OCI-LY1 (cell line): ENCODE results near the gene CEACAM19.
"Not testable (repeated sequence)": the region's sequence is repeated elsewhere in the genome, so short reads cannot be mapped to it uniquely, and the experiment has no call there.

ENCODE experiments used
- H2AFZ ChIP-seq: fragments of 200-600 bp; sonication (generic), shearing (Covaris generic); 2 replicates; pipeline ENCODE4 v1.6.0; 2014; ENCODE audit warnings: antibody characterized with exemption, mild to moderate bottlenecking, low read length
- H3F3A ChIP-seq: fragments of 200-600 bp; sonication (generic), shearing (Covaris generic); 2 replicates; pipeline ENCODE4 v1.6.0; 2014; ENCODE audit warnings: mild to moderate bottlenecking, antibody characterized with exemption, low read length, moderate library complexity; ENCODE audit not compliant: insufficient read depth
- H3K27ac ChIP-seq: fragments of 200-600 bp; sonication (generic); 2 replicates; pipeline ENCODE4 v1.5.1; 2014; ENCODE audit warnings: low read length, mixed run types, mild to moderate bottlenecking, low read depth; ENCODE audit not compliant: poor library complexity, severe bottlenecking
- H3K27me3 ChIP-seq: fragments of 200-600 bp; sonication (generic); 2 replicates; pipeline ENCODE4 v1.6.0; 2014; ENCODE audit warnings: antibody characterized with exemption, mild to moderate bottlenecking, low read length, moderate library complexity; ENCODE audit not compliant: insufficient read depth
- H3K36me3 ChIP-seq: fragments of 200-600 bp; sonication (generic); 2 replicates; pipeline ENCODE4 v1.6.1; 2014; ENCODE audit warnings: mild to moderate bottlenecking, antibody characterized with exemption, low read length, moderate library complexity, mixed read lengths; ENCODE audit not compliant: insufficient read depth
- H3K4me1 ChIP-seq: fragments of 200-600 bp; sonication (generic); 2 replicates; pipeline ENCODE4 v1.5.1; 2014; ENCODE audit warnings: mild to moderate bottlenecking, low read length, moderate library complexity; ENCODE audit not compliant: insufficient read depth, severe bottlenecking
- H3K4me2 ChIP-seq: fragments of 200-600 bp; sonication (generic), shearing (Covaris generic); 2 replicates; pipeline ENCODE4 v1.6.1; 2014; ENCODE audit warnings: low read length
- H3K4me3 ChIP-seq: fragments of 200-600 bp; sonication (generic); 2 replicates; pipeline ENCODE4 v1.5.1; 2014; ENCODE audit warnings: low read length, low read depth, mild to moderate bottlenecking, mixed read lengths; ENCODE audit not compliant: poor library complexity, severe bottlenecking
- H3K79me2 ChIP-seq: fragments of 200-600 bp; shearing (Covaris generic); 2 replicates; pipeline ENCODE4 v1.6.1; 2016; ENCODE audit warnings: mixed run types, low read length, mixed read lengths; ENCODE audit not compliant: insufficient read depth
- H3K9ac ChIP-seq: fragments of 200-600 bp; sonication (generic), shearing (Covaris generic); 2 replicates; pipeline ENCODE4 v1.6.1; 2014; ENCODE audit warnings: mild to moderate bottlenecking, low read length, mixed read lengths
- H3K9me2 ChIP-seq: fragments of 200-600 bp; sonication (generic), shearing (Covaris generic); 2 replicates; pipeline ENCODE4 v1.6.1; 2014; ENCODE audit warnings: low read depth, mild to moderate bottlenecking, low read length, mixed read lengths
- H3K9me3 ChIP-seq: fragments of 200-600 bp; shearing (Covaris generic); 2 replicates; pipeline ENCODE4 v1.6.1; 2014; ENCODE audit warnings: low read length, mixed read lengths
- H4K20me1 ChIP-seq: fragments of 200-600 bp; sonication (generic), shearing (Covaris generic); 2 replicates; pipeline ENCODE4 v1.6.0; 2016; ENCODE audit warnings: mild to moderate bottlenecking, low read length; ENCODE audit not compliant: insufficient read depth
- CTCF ChIP-seq: fragments of 200-600 bp; sonication (generic), shearing (Covaris generic); IDR thresholded peaks from 2 replicates; pipeline ENCODE4 v1.5.1; 2017; ENCODE audit warnings: mild to moderate bottlenecking, antibody characterized with exemption, low read length, moderate library complexity, mixed read lengths
- EZH2 ChIP-seq: fragments of 200-600 bp; sonication (generic), shearing (Covaris generic); IDR thresholded peaks from 2 replicates; pipeline ENCODE4 v1.8.0; 2017; ENCODE audit warnings: borderline replicate concordance, mixed run types, mild to moderate bottlenecking, antibody characterized with exemption, low read length, moderate library complexity, mixed read lengths

CEACAM19 gene

GRCh38 chr19:44681992-44682790 lies 10.9 kb downstream of the CEACAM19 start:
- no peaks in the 10 kb centered on the region for H4K20me1 ChIP-seq
- H3K4me2 ChIP-seq, result no peak overlapping the region
- no peak overlapping the region for H3K27ac ChIP-seq
- H3K4me1 ChIP-seq, result no peaks in the 10 kb centered on the region
- H2AFZ ChIP-seq, result no peak overlapping the region
- TF ChIP-seq CTCF, result no peak
- no peak for TF ChIP-seq EZH2
- H3K79me2 ChIP-seq, result no peaks in the 10 kb centered on the region
- no peaks in the 10 kb centered on the region for H3K9me2 ChIP-seq
- H3F3A ChIP-seq, result no peaks in the 10 kb centered on the region
- no peaks in the 10 kb centered on the region for H3K36me3 ChIP-seq
- H3K4me3 ChIP-seq, result no peak overlapping the region
- H3K9ac ChIP-seq, result no peak overlapping the region
- H3K9me3 ChIP-seq, result no peaks in the 10 kb centered on the region
- H3K27me3 ChIP-seq, result no peaks in the 10 kb centered on the region

- Histone ChIP-seq H3K9me2 (no peaks in the 10 kb centered on the region), H3K4me3 (no peak overlapping the region), H3F3A (no peaks in the 10 kb centered on the region), H3K4me1 (no peaks in the 10 kb centered on the region), H3K36me3 (no peaks in the 10 kb centered on the region), H2AFZ (no peak overlapping the region), H3K9ac (no peak overlapping the region), H3K27me3 (no peaks in the 10 kb centered on the region), H3K9me3 (no peaks in the 10 kb centered on the region), H3K27ac (no peak overlapping the region), H4K20me1 (no peaks in the 10 kb centered on the region), H3K79me2 (no peaks in the 10 kb centered on the region), H3K4me2 (no peak overlapping the region)
- TF ChIP-seq CTCF (no peak), EZH2 (no peak)
These were observed 11.5 kb downstream of the CEACAM19 start for GRCh38 chr19:44682807-44683206.

- Histone ChIP-seq H3K4me2 (no peak overlapping the region), H3K9ac (no peak overlapping the region), H3K4me3 (no peak overlapping the region), H3K36me3 (no peaks in the 10 kb centered on the region), H4K20me1 (no peaks in the 10 kb centered on the region), H3K9me2 (no peaks in the 10 kb centered on the region), H3K27me3 (no peaks in the 10 kb centered on the region), H3K9me3 (no peaks in the 10 kb centered on the region), H3K4me1 (no peaks in the 10 kb centered on the region), H3K27ac (no peak overlapping the region), H3F3A (no peaks in the 10 kb centered on the region), H3K79me2 (no peaks in the 10 kb centered on the region), H2AFZ (no peak overlapping the region)
- TF ChIP-seq EZH2 (no peak), CTCF (no peak)
These were observed 12.3 kb downstream of the CEACAM19 start for GRCh38 chr19:44683434-44684210.

GRCh38 chr19:44684396-44684795 lies 13.1 kb downstream of the CEACAM19 start:
- not testable (repeated sequence) for H3F3A ChIP-seq, H3K9me2 ChIP-seq, H3K36me3 ChIP-seq, H4K20me1 ChIP-seq, H3K4me3 ChIP-seq, H3K4me1 ChIP-seq, H2AFZ ChIP-seq, H3K27ac ChIP-seq, H3K9ac ChIP-seq, H3K9me3 ChIP-seq, H3K4me2 ChIP-seq, H3K79me2 ChIP-seq, H3K27me3 ChIP-seq
